Astrocyte of the hippocampus (primary cell): ENCODE results near the gene HLA-DMB.
"Not testable (repeated sequence)": the region's sequence is repeated elsewhere in the genome, so short reads cannot be mapped to it uniquely, and the experiment has no call there.

Source experiments
- DNase-seq: peaks from one replicate; pipeline ENCODE4 v3.0.0; 2011; ENCODE audit warnings: low read depth, low spot score

HLA-DMB gene

DNA sequence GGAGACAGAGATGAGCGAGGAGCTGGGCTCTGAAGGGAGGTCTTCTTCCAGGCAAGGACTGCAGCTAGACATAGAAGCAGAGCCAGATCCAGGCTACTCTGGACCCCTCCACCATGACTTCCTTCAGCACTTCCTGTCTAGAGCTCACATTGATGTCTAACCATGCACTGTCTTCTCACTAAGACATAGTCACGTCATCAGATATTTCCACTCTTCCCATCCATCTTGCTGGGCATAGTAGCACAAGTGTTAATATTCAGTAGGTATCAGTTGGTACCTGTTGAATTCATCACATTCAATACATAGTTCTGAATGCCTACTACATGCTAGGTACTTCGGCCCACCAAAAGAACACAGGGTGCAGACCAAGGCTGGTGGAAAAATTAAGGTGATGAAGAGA lies 9.2 kb upstream of the HLA-DMB start:
- DNase-seq, result no peak

- DNase-seq, result no peak
Measured at GRCh38 chr6:32949113-32949512, 8.3 kb upstream of the HLA-DMB start.

- DNase-seq, result peak; percentile 47
Measured at GRCh38 chr6:32947552-32948465, 7.0 kb upstream of the HLA-DMB start.

GRCh38 chr6:32946893-32947292 lies 6.1 kb upstream of the HLA-DMB start:
- no peak for DNase-seq

GRCh38 chr6:32945953-32946352 lies 5.1 kb upstream of the HLA-DMB start:
- no peak for DNase-seq

GRCh38 chr6:32945108-32945760 lies 4.4 kb upstream of the HLA-DMB start:
- no peak for DNase-seq

DNA sequence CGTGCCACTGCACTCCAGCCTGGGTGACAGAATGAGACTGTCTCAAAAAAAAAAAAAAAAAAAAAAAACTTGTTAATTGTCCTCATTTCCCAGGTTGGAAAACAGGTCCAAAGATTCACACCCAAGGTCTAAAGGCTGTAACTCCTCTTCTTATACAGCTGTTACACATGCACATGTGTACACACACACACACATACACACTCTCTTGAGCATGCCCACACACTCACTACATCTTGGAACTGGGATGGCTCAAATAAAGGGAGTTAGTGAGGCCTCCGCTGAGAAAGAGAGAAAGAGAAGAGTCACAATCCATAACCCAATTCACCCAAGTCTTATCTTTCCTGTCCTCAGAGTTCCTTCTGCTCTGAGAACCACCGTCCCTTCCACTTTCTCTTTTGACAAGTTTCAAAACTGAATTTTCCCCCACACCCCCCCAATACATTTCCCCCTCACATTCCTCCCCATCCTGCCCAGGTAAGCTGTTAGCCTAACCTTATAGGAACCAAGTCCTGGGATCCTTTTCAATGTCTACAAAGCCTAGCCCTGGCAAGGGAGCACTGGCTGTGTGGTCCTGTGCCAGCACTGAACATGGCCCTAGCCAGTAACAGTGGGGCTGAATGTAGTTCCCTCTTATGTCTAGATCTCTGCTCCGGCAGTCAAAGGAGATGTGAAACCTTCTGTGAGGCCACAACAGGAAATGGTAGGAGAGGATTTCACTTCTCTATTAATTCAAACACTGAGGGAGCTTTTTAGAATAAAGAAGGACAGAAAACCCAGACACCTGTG lies 3.2 kb upstream of the HLA-DMB start:
- no peak for DNase-seq

- DNase-seq, result not testable (repeated sequence)
Measured at GRCh38 chr6:32942555-32943123, 1.8 kb upstream of the HLA-DMB start.

DNA sequence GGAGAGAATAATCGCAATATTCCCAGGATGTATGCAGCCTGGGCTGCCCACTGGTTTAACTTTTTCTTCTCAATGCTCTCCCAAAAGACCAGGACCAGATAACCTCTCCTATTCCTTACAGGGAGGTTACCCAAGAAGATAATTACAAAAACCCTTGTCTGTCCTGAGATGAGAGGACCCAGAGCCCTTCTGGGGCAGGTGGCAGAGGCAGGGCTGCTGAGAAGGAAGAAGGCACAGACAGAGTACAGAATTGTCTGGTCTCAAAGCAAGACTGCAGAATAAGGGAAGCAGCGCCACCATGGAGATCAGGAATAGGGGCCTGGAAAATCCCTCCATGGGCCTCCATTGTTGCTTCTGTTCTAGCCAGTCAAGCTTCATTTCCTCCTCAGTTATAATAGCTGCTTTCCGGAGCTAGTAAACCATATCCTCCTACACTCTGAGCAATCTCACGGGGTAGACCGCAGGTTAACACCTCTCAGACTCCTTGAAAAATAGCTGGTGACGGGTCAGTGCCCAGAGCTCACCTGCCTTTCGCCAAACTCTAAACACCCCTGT lies 463 bp upstream of the HLA-DMB start:
- DNase-seq, result no peak

DNA sequence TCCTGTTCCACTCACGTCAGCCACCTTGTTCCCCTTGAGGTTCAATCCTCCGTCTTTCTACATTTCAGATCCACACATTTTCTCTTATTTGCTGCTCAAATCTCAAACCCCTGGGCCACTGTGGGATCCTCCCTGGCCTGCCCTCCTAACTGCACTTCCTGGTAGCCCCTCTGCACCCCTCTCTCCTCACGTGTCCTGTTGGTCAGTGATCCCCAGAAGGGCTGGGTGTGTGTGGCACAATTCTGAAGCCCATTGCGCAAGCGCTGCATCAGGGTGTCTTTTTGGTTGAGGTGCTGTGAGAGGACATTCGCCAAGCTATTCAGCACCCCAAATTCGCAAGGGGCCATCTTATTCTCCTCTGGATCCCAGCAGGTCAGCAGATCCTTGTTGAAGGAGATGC lies 2.3 kb downstream of the HLA-DMB start:
- no peak for DNase-seq

DNA sequence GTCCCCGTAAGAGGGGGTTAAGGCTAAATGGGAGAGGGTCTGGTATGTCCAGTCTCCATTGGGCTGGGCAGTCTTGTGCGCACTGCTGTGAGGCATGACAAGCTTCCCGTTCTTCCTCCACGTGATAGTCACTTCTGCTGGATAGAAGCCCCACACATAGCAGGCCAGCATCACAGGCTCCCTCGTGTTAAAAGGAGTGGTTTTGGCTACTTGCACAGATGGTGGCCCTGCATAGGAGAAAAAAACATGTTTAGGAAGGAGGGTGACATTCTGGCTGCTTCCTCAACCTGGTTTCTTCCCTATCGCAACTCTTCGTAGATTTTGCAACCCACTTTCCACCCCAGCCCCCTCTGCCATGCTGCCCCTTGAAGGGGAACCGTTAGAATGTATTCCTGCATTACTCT lies 3.6 kb downstream of the HLA-DMB start:
- DNase-seq, result no peak

- no peak for DNase-seq
Measured at GRCh38 chr6:32936239-32937152, 4.3 kb downstream of the HLA-DMB start.

- no peak for DNase-seq
Measured at GRCh38 chr6:32935551-32936238, 5.1 kb downstream of the HLA-DMB start.

GRCh38 chr6:32933661-32934085 lies 7.2 kb downstream of the HLA-DMB start:
- peak; percentile 81 for DNase-seq

- no peak for DNase-seq
Measured at GRCh38 chr6:32932132-32932868, 8.5 kb downstream of the HLA-DMB start.

GRCh38 chr6:32931211-32931610 lies 9.6 kb downstream of the HLA-DMB start:
- DNase-seq, result no peak

- DNase-seq, result no peak
Measured at GRCh38 chr6:32922083-32922482, 18.7 kb downstream of the HLA-DMB start.

DNA sequence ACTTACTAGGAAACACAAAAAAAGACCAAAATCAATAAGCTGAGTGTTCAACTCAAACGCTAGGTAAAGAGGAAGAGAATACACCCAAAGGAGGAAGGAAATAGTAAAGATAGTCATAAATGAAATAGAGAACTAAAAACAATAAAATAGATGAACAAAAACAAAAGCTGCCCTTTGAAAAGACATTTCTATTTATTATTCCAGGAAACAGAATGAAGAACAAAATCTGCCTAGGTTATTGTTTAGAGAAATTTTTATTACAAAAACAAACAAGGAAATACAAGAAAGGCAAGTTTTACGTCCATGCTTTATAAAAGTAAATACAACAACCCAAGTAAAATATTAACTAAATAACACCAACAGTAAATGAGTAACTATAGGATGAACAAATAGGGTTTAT lies 20.1 kb downstream of the HLA-DMB start:
- no peak for DNase-seq

DNA sequence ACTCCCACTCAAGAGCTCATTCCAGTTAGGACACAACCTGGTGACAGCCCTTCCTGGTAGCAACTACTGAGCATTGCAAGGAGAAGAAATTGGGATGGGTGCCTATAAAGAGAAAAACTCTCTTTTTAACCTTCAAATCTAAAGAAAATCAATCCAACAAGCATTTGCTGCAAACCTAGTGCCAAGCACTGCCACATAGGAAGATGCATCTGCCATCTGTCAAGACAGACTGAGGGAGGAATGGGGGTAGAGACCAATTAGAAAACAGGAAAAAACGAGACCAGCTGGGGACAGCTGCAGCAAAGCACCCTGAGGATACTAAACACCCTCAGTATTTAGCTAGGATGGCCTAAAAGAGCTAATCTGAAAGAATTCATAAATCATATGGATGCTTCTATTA lies 27.9 kb downstream of the HLA-DMB start:
- DNase-seq, result no peak
